Kidney (tissue), 14 donors: Measurements from ENCODE around the gene CHRM4. TPM values are rescaled to one million over a fixed set of nuclear protein-coding genes. Genes with fewer than 3 reads are reported as not detected.

ENCODE experiments used
- DNase-seq, 5 donors: peaks; one replicate each; pipeline ENCODE4 v3.0.0-alpha.2; 2013 to 2020
- FAIRE-seq: peaks from 2 replicates; lab custom pipeline; 2012; peaks lifted over from hg19 to GRCh38; lab: Jason Lieb, UNC
- H3K27ac ChIP-seq, 2 donors: one replicate each; pipeline ENCODE4 v1.7.0; 2013; ENCODE audit warnings: low read depth in 2 of 2, low read length in 2 of 2, inconsistent platforms in 1 of 2
- H3K27me3 ChIP-seq: one replicate; pipeline ENCODE4 v1.7.1; 2013; ENCODE audit warnings: low read length, inconsistent platforms; ENCODE audit not compliant: control insufficient read depth, insufficient read depth
- H3K36me3 ChIP-seq, 3 donors: one replicate each; pipeline versions ENCODE4 v1.7.0 to v1.7.1; 2013; ENCODE audit warnings: low read length in 3 of 3, control low read depth in 1 of 3, inconsistent platforms in 1 of 3; ENCODE audit not compliant: insufficient read depth in 3 of 3, control insufficient read depth in 2 of 3
- H3K4me1 ChIP-seq, 3 donors: one replicate each; pipeline versions ENCODE4 v1.7.0 to v1.7.1; 2013; ENCODE audit warnings: low read length in 3 of 3, inconsistent platforms in 1 of 3, low read depth in 1 of 3; ENCODE audit not compliant: control insufficient read depth in 2 of 3, insufficient read depth in 2 of 3
- H3K4me3 ChIP-seq, 3 donors: one replicate each; pipeline versions ENCODE4 v1.7.0 to v1.8.1; 2013; ENCODE audit warnings: low read length in 3 of 3, control low read depth in 1 of 3, inconsistent platforms in 1 of 3
- H3K9ac ChIP-seq, 3 donors: one replicate each; pipeline versions ENCODE4 v1.7.0 to v1.7.1; 2013; ENCODE audit warnings: low read length in 3 of 3, control low read depth in 1 of 3, inconsistent platforms in 1 of 3
- H3K9me3 ChIP-seq, 3 donors: one replicate each; pipeline versions ENCODE4 v1.7.0 to v1.7.1; 2013; ENCODE audit warnings: low read length in 3 of 3, control low read depth in 1 of 3, inconsistent platforms in 1 of 3; ENCODE audit not compliant: control insufficient read depth in 2 of 3, insufficient read depth in 1 of 3
- CTCF ChIP-seq: IDR thresholded peaks from 3 replicates; pipeline ENCODE4 v1.5.1; 2012; ENCODE audit warnings: mild to moderate bottlenecking, moderate library complexity, borderline replicate concordance; ENCODE audit not compliant: insufficient read depth; ENCODE audit errors: extremely low read depth
- intact Hi-C: fragments of 100-400 bp; cut with DNase I; formaldehyde crosslinking; loops from one replicate; pipeline ENCODE4 v1.11.1; 2022
- polyA plus RNA-seq: library from polyadenylated mRNA; stranded (reverse); fragments of 350-450 nt; fragmentation: Illumina TruSeq; extraction: RNeasy Lipid Tissue Mini Kit (QIAGEN cat#74804); gene quantifications from one replicate; pipeline ENCODE4 v1.2.3, GENCODE V29; 2014; ENCODE audit warnings: low read depth, low replicate concordance; ENCODE audit not compliant: insufficient read depth
- total RNA-seq: library from RNA; stranded (reverse); fragmentation: NEBNext Ultra II Directional; extraction: Animal tissue kit (Norgen Biotek cat#: 25700); gene quantifications from one replicate; pipeline ENCODE4 v1.2.1, GENCODE V29; 2021
- donor health status: control.
- donor health status: control.
- donor health status: control.
- donor health status: control.
- donor health status: control.
- donor health status: DM: yes; HTN: yes; CAD: no.
- donor health status: Normal renal cell carcinoma (clear cell type).

Gene CHRM4
- total and polyA plus RNA-seq, 2 donors from 2014 or later = 0.16 TPM; not detected in 1

- H3K4me1 ChIP-seq = peaks cover 0 to 34% (median 16%) of the 10 kb centered on the region in 3 donors
- TF ChIP-seq CTCF = no peak
- no peaks in the 10 kb centered on the region for H3K36me3 ChIP-seq
- H3K9ac ChIP-seq = peak overlapping the region in 1 of 3 donors; percentile 29
- H3K27ac ChIP-seq = peak overlapping the region in 1 of 2 donors; percentile 18
- FAIRE-seq (no peak), DNase-seq (no peak)
- no peak overlapping the region for H3K4me3 ChIP-seq
- intact Hi-C loops = no loop called here
- H3K27me3 ChIP-seq = no peaks in the 10 kb centered on the region
- H3K9me3 ChIP-seq = no peaks in the 10 kb centered on the region
Observed at GRCh38 chr11:46351606-46352005, 40.0 kb downstream of the CHRM4 start.

- H3K27ac ChIP-seq = no peak overlapping the region
- peak overlapping the region in 1 of 3 donors; percentile 29 for H3K9ac ChIP-seq
- no peaks in the 10 kb centered on the region for H3K27me3 ChIP-seq
- no peak for FAIRE-seq
- no peaks in the 10 kb centered on the region for H3K36me3 ChIP-seq
- intact Hi-C loops = no loop called here
- H3K4me3 ChIP-seq = no peak overlapping the region
- peaks cover 0 to 34% (median 12%) of the 10 kb centered on the region in 3 donors for H3K4me1 ChIP-seq
- TF ChIP-seq CTCF = no peak
- no peaks in the 10 kb centered on the region for H3K9me3 ChIP-seq
- no peak for DNase-seq
Observed at GRCh38 chr11:46351148-46351547, 40.4 kb downstream of the CHRM4 start.

- no peak for TF ChIP-seq CTCF
- FAIRE-seq = no peak
- intact Hi-C loops = no loop called here
- H3K27me3 ChIP-seq = no peaks in the 10 kb centered on the region
- H3K9me3 ChIP-seq = no peaks in the 10 kb centered on the region
- no peaks in the 10 kb centered on the region for H3K36me3 ChIP-seq
- H3K27ac ChIP-seq = no peak overlapping the region
- DNase-seq = no peak
- H3K9ac ChIP-seq = no peak overlapping the region
- peaks cover 0 to 34% (median 12%) of the 10 kb centered on the region in 3 donors for H3K4me1 ChIP-seq
- H3K4me3 ChIP-seq = no peak overlapping the region
Observed at GRCh38 chr11:46350695-46351094, 40.9 kb downstream of the CHRM4 start.
